T-helper 2 cell treated with Interferon-gamma antibody and Interleukin-4, amounts not matched to agents 100 ng/mL and 5 ng/mL, for 36 hours (primary cell): ENCODE measurements around the gene STK26. TPM values are rescaled to one million over a fixed set of nuclear protein-coding genes. Genes with fewer than 3 reads are reported as not detected.

Experiments used
- intact Hi-C: fragments of 100-400 bp; cut with micrococcal nuclease; formaldehyde crosslinking; loops from one replicate; pipeline ENCODE4 v1.15.1; 2023
- total RNA-seq: library from RNA; stranded (reverse); gene quantifications from 2 replicates; pipeline ENCODE4 v1.2.3, GENCODE V29; 2022

STK26 gene
- total RNA-seq, 1 donor from 2014 or later, result 53.5 TPM

DNA sequence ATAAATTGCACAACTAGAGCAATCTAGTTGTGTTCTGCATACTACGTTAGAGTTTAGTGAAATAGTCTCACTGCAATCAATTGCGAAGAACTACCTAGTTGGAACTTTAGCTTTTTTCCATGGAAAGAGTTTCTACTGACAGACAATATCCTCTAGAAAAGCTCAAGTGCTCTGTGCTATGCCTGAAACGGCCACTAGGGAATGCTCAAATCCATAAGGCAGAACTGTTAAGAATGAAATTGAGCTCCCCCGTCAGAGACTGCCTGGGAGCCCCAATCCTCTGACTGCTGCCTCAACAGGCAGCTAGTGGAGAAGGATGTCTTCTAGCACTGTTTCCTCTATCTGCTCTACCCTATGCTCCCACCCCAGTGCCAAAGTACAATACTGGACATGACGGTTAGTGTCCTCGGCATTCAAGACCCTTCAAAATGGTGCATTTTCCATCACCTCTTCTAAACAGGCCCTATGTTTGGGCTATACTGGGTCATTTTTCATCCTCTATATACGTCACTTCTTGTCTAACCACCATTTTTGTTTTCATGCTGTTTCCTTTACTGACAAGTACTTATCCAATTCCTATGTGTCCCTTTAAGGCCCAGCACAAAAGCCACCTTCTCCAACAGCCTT, 69.5 kb downstream of the STK26 start:
- intact Hi-C loops, result loop anchor here (5.0 to 10.0 kb wide), 2 partner anchors 125 to 522 kb away; partner anchors contain the start of gene RAP2C

- intact Hi-C loops, result loop anchor here (5.0 to 10.0 kb wide), 2 partner anchors 124 to 521 kb away; partner anchors contain the start of gene RAP2C
Observed at GRCh38 chrX:132093239-132093860, 70.2 kb downstream of the STK26 start.

- intact Hi-C loops, result loop anchor here (5.0 to 10.0 kb wide), 2 partner anchors 123 to 521 kb away; partner anchors contain the start of gene RAP2C
Observed at GRCh38 chrX:132094164-132094563, 71.1 kb downstream of the STK26 start.

GRCh38 chrX:132098704-132099103, 75.6 kb downstream of the STK26 start:
- intact Hi-C loops, result loop anchor here (10.0 kb wide), 1 partner anchor 516 kb away; no protein-coding TSS in a partner anchor

DNA sequence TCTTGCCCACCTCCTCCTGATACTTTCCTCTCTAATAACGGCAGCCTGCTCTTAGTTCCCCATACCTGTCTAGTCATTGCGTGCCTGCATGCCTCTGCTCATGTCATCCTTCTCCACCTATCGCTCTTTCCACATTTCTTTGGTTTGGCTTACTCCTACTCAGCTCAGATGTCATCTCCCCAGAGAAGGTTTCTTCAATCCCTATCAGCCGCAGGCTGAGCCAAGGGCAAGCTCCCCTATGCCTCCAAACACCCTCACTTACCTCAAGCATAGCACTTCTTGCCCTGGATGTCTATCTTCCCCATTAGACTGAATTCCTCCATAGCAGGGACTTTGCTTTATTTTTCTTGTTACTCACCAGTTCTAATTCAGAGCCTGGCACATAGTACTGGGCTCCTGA, 78.1 kb downstream of the STK26 start:
- intact Hi-C loops, result no loop called here

- intact Hi-C loops, result no loop called here
Observed at GRCh38 chrX:132101799-132102198, 78.7 kb downstream of the STK26 start.

- intact Hi-C loops, result no loop called here
Observed at GRCh38 chrX:132107291-132107690, 84.2 kb downstream of the STK26 start.

DNA sequence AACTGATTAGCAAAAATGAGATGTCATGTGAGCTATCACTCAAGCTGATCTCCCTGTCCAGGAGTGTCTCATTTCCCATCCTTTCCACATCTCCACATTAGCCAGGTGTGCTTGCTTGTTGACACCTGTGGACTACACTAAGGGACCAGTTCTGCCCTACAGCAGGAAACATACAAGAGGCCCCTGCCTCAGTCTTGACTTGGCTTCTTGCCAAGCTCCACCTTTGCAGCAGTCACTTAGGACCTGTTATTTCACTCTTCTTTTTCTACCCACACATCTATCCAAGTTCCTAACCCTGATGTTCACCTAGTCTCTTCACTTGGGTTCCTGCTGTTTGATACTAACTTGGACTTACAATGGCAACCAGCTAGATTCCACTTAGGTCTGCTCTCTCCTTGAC, 91.5 kb downstream of the STK26 start:
- intact Hi-C loops, result no loop called here

GRCh38 chrX:132115792-132116191, 92.7 kb downstream of the STK26 start:
- intact Hi-C loops, result no loop called here

DNA sequence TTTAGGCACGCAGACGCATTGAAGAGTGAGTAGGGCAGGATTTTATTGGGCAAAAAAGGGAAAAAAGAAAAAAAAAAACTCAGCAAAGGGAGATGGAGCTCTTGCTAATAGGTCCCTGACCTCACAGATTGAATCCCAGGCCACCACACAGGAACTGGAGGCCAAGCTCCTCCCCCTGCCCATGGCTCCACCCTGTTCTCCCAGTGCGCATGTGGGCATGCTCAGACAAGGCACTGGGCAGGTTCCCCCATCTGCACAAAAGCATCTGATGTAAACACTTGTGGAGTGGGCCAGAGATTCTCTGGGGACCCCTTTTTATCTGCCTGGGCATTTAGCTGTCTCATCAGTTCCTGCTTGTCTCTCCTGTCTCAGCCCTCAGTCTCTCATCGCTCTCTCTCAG, 95.3 kb downstream of the STK26 start:
- intact Hi-C loops, result no loop called here

- intact Hi-C loops, result no loop called here
Observed at GRCh38 chrX:132119283-132119682, 96.2 kb downstream of the STK26 start.

- intact Hi-C loops, result no loop called here
Observed at GRCh38 chrX:132119821-132120515, 96.9 kb downstream of the STK26 start.

GRCh38 chrX:132120913-132121312, 97.8 kb downstream of the STK26 start:
- intact Hi-C loops, result no loop called here

Other genes starting within 250 kb of the STK26 start
- gene FRMD7, start 104.7 kb downstream of the STK26 start, total RNA-seq, result not detected in 2 replicates
- 28.9 and 31.2 TPM in 2 replicates for gene RAP2C, start 196.1 kb downstream of the STK26 start, total RNA-seq